HepG2 (cell line): ENCODE results near the gene FAM110D. TPM values are rescaled to one million over a fixed set of nuclear protein-coding genes. Genes with fewer than 3 reads are reported as not detected.

ENCODE experiments used
- ATAC-seq: fragments of 200-7000 bp; cut with Tn5 transposase; 3 replicates; pipeline ENCODE4 v1.9.1; 2020; ENCODE audit warnings: mild to moderate bottlenecking, moderate library complexity
- BruUV-seq: library from RNA; stranded (reverse); fragments of 400-500 nt; replicated peaks from 2 replicates; lab custom pipeline; 2021; lab: Mats Ljungman, UMichigan
- CTCF ChIA-PET: fragments of 300-600 bp; formaldehyde crosslinking; extraction: SDS; loops from one replicate; lab custom pipeline; 2021; ENCODE audit warnings: low total read pairs, inconsistent platforms, low intra/inter-chr PET ratio; lab: Yijun Ruan, JAX
- POLR2A ChIA-PET: fragments of 350-600 bp; sonication (Branson Sonifier 250); formaldehyde crosslinking; loops from one replicate; lab custom pipeline; 2020; ENCODE audit warnings: antibody characterized with exemption, inconsistent platforms; lab: Yijun Ruan, JAX
- DNase-seq: peaks from one replicate; pipeline ENCODE4 v3.0.0-alpha.2; 2015; ENCODE audit warnings: low spot score
- FAIRE-seq: peaks from 3 replicates; lab custom pipeline; 2011; peaks lifted over from hg19 to GRCh38; lab: Jason Lieb, UNC
- H2AFZ ChIP-seq: one replicate; pipeline ENCODE4 v1.6.1; 2011; ENCODE audit warnings: low read length, inconsistent platforms
- H3K27ac ChIP-seq: fragments of 300-600 bp; 3 replicates; pipeline ENCODE4 v1.8.0; 2011; ENCODE audit warnings: mixed run types, mild to moderate bottlenecking, mixed read lengths, low read length, inconsistent platforms; ENCODE audit not compliant: insufficient read depth; ENCODE audit errors: extremely low read length
- H3K27me3 ChIP-seq, 2 experiments: fragments of 200-600 bp in 1 of 2; 2 replicates in 1 of 2; 3 replicates in 1 of 2; pipeline versions ENCODE4 v1.6.0 to v1.8.0; 2011; ENCODE audit warnings: low read length in 2 of 2, mild to moderate bottlenecking in 2 of 2, moderate library complexity in 2 of 2, inconsistent platforms in 1 of 2; ENCODE audit not compliant: insufficient read depth in 2 of 2, control insufficient read depth in 1 of 2
- H3K36me3 ChIP-seq, 2 experiments: fragments of 200-600 bp in 1 of 2; replicated peaks in 1 of 2; 2 replicates in 1 of 2; 3 replicates in 1 of 2; pipeline versions ENCODE4 v1.5.1 to v1.8.0; 2011; ENCODE audit warnings: low read length in 2 of 2, inconsistent platforms in 1 of 2; ENCODE audit not compliant: insufficient read depth in 2 of 2, control insufficient read depth in 1 of 2
- H3K4me1 ChIP-seq: 2 replicates; pipeline ENCODE4 v1.5.1; 2012; ENCODE audit warnings: low read length, inconsistent platforms; ENCODE audit not compliant: insufficient read depth
- H3K4me2 ChIP-seq: 2 replicates; pipeline ENCODE4 v1.6.0; 2011; ENCODE audit warnings: low read depth, low read length, inconsistent platforms
- H3K4me3 ChIP-seq, 3 experiments: fragments of 200-600 bp in 1 of 3; sonication (generic), shearing (Covaris generic) in 1 of 3; replicated peaks in 1 of 3; 2 replicates each; pipeline ENCODE4 v1.5.1; 2011 to 2016; ENCODE audit warnings: low read length in 3 of 3, inconsistent platforms in 2 of 3, low read depth in 2 of 3, mild to moderate bottlenecking in 2 of 3, control low read depth in 1 of 3, mixed read lengths in 1 of 3; ENCODE audit not compliant: insufficient read depth in 1 of 3
- H3K79me2 ChIP-seq: one replicate; pipeline ENCODE4 v1.6.1; 2011; ENCODE audit warnings: low read length, inconsistent platforms; ENCODE audit not compliant: insufficient read depth
- H3K9ac ChIP-seq: 2 replicates; pipeline ENCODE4 v1.6.0; 2011; ENCODE audit warnings: mild to moderate bottlenecking, low read depth, low read length, inconsistent platforms; ENCODE audit not compliant: insufficient read depth
- H3K9me3 ChIP-seq: 2 replicates; pipeline ENCODE4 v1.5.1; 2012; ENCODE audit warnings: mild to moderate bottlenecking, low read length
- H4K20me1 ChIP-seq: 2 replicates; pipeline ENCODE4 v1.6.0; 2011; ENCODE audit warnings: inconsistent platforms, mild to moderate bottlenecking, low read length, moderate library complexity; ENCODE audit not compliant: insufficient read depth
- AHR ChIP-seq: IDR thresholded peaks from 2 replicates; pipeline ENCODE4 v1.6.1; 2018; ENCODE audit warnings: missing genetic modification reagents, missing compliant biosample characterization
- CBX5 ChIP-seq: sonication (generic); formaldehyde crosslinking; IDR thresholded peaks from 2 replicates; pipeline ENCODE4 v1.4.0; 2020; ENCODE audit warnings: missing genetic modification reagents, borderline replicate concordance
- GRHL1 ChIP-seq: sonication (generic); formaldehyde crosslinking; conservative IDR thresholded peaks from 2 replicates; pipeline ENCODE4 v1.8.0; 2022; ENCODE audit warnings: missing genetic modification reagents
- HNRNPK ChIP-seq: fragments of 200-400 bp; formaldehyde crosslinking; IDR thresholded peaks from 2 replicates; pipeline ENCODE4 v1.6.1; 2018; ENCODE audit warnings: low read length, low read depth, moderate library complexity, mild to moderate bottlenecking; ENCODE audit not compliant: poor library complexity, severe bottlenecking
- SATB2 ChIP-seq: sonication (generic); formaldehyde crosslinking; IDR thresholded peaks from 2 replicates; pipeline ENCODE4 v1.5.0; 2020; ENCODE audit warnings: missing genetic modification reagents
- SP4 ChIP-seq: sonication (generic); formaldehyde crosslinking; IDR thresholded peaks from 2 replicates; pipeline ENCODE4 v1.8.1; 2023; ENCODE audit warnings: mild to moderate bottlenecking, missing genetic modification reagents
- SRSF1 ChIP-seq: fragments of 200-400 bp; formaldehyde crosslinking; optimal IDR thresholded peaks from 2 replicates; pipeline ENCODE3; 2017; ENCODE audit warnings: mild to moderate bottlenecking, low read depth, low read length, moderate library complexity
- ZBTB8A ChIP-seq: sonication (generic); formaldehyde crosslinking; IDR thresholded peaks from 2 replicates; pipeline ENCODE4 v1.4.0; 2020; ENCODE audit warnings: mild to moderate bottlenecking, low read depth, missing genetic modification reagents, borderline replicate concordance
- ZNF230 ChIP-seq: sonication (generic); formaldehyde crosslinking; IDR thresholded peaks from 2 replicates; pipeline ENCODE4 v1.4.0; 2020; ENCODE audit warnings: mild to moderate bottlenecking, missing genetic modification reagents
- ZNF232 ChIP-seq: sonication (generic); formaldehyde crosslinking; IDR thresholded peaks from 2 replicates; pipeline ENCODE4 v1.4.0; 2020; ENCODE audit warnings: missing genetic modification reagents, borderline replicate concordance
- ZNF253 ChIP-seq: sonication (generic); formaldehyde crosslinking; IDR thresholded peaks from 2 replicates; pipeline ENCODE4 v1.8.0; 2022; ENCODE audit warnings: mild to moderate bottlenecking, missing genetic modification reagents, borderline replicate concordance
- ZNF275 ChIP-seq: sonication (generic); formaldehyde crosslinking; IDR thresholded peaks from 2 replicates; pipeline ENCODE4 v1.8.0; 2022; ENCODE audit warnings: missing genetic modification reagents, mild to moderate bottlenecking, inconsistent platforms, borderline replicate concordance
- ZNF460 ChIP-seq: sonication (generic); formaldehyde crosslinking; IDR thresholded peaks from 2 replicates; pipeline ENCODE4 v1.5.1; 2020; ENCODE audit warnings: missing genetic modification reagents, mild to moderate bottlenecking, borderline replicate concordance
- ZNF652 ChIP-seq: IDR thresholded peaks from 2 replicates; pipeline ENCODE4 v1.6.1; 2016; ENCODE audit warnings: low read depth, borderline replicate concordance
- WGBS: methylation state at CpG from one replicate; pipeline ENCODE4 v1.1.6; 2017; ENCODE audit warnings: low lambda C conversion rate; 5-methylcytosine and 5-hydroxymethylcytosine counted together
- in situ Hi-C: cut with HindIII; loops from 2 replicates; pipeline ENCODE4 v1.10.0; 2017; ENCODE audit warnings: low pct_unique_long_range_greater_than_20kb; ENCODE audit not compliant: extremely low pct_ligation_motif_present
- intact Hi-C: fragments of 100-400 bp; cut with micrococcal nuclease; formaldehyde crosslinking; loops from one replicate; pipeline ENCODE4 v1.10.0; 2022; ENCODE audit not compliant: unreplicated experiment
- polyA plus RNA-seq, 8 experiments: library from polyadenylated mRNA; depleted of rRNA in 3 of 8; stranded (reverse) in 7 of 8; unstranded in 1 of 8; fragments of >200 nt; fragmentation: Illumina TruSeq in 4 of 8; extraction: Trizol in 4 of 8; gene quantifications; 2 replicates each; pipeline versions ENCODE4 v1.2.1 to v1.2.3, GENCODE V29; 2011 to 2016; ENCODE audit warnings: low read depth in 4 of 8, missing spikeins in 1 of 8, mixed read lengths in 1 of 8; ENCODE audit not compliant: insufficient read depth in 1 of 8
- total RNA-seq, 5 experiments: library from RNA; depleted of rRNA; stranded (reverse); fragments of >200 nt; fragmentation: Illumina TruSeq; extraction: Trizol; gene quantifications; 2 replicates each; pipeline ENCODE4 v1.2.3, GENCODE V29; 2016; ENCODE audit warnings: low read depth in 1 of 5

Gene FAM110D
- total and polyA plus RNA-seq, 2 of the 13 experiments (the other 11 are each of a cell fraction or from before 2014, with no cell fraction given) = not detected

GRCh38 chr1:26184086-26184485 is 25.2 kb downstream of the FAM110D start:
- CTCF ChIA-PET = no interaction called here
- POLR2A ChIA-PET = interaction anchor here (1.2 to 2.0 kb wide), 2 partner anchors 14 to 50 kb away, joined by 3 to 4 read pairs; partner anchors contain the start of gene CEP85

More at GRCh38 chr1:26184086-26184485, 25.2 kb downstream of the FAM110D start:
- no peaks in the 10 kb centered on the region for H4K20me1 ChIP-seq
- H3K4me3 ChIP-seq = no peak overlapping the region
- H3K79me2 ChIP-seq = no peaks in the 10 kb centered on the region
- H3K9me3 ChIP-seq = no peaks in the 10 kb centered on the region
- DNase-seq (no peak), ATAC-seq (no peak), FAIRE-seq (no peak)
- TF ChIP-seq ZNF652 (CRISPR knock-in tag) (no peak), SP4 (CRISPR knock-in tag) (no peak), ZNF275 (CRISPR knock-in tag) (no peak), ZNF232 (CRISPR knock-in tag) (no peak), ZNF230 (CRISPR knock-in tag) (no peak), GRHL1 (no peak), AHR (no peak), SATB2 (CRISPR knock-in tag) (no peak), HNRNPK (no peak), ZNF253 (CRISPR knock-in tag) (no peak), ZBTB8A (CRISPR knock-in tag) (no peak), ZNF460 (CRISPR knock-in tag) (no peak), CBX5 (CRISPR knock-in tag) (no peak), SRSF1 (no peak)
- WGBS = 82% methylated on average over 7 of the region's 7 CpGs
- no peak overlapping the region for H2AFZ ChIP-seq
- H3K4me2 ChIP-seq = no peak overlapping the region
- BruUV-seq = no TSS peak
- H3K27me3 ChIP-seq = no peaks in the 10 kb centered on the region
- H3K4me1 ChIP-seq = no peaks in the 10 kb centered on the region
- no peak overlapping the region for H3K27ac ChIP-seq
- intact Hi-C loops = no loop called here
- H3K9ac ChIP-seq = no peak overlapping the region
- in situ Hi-C loops = no loop called here
- peaks cover 2% of the 10 kb centered on the region in 2 experiments; a peak in 2 of 5 replicates for H3K36me3 ChIP-seq
